Measurements from ENCODE around the gene ATP8A2.
A peak's percentile ranks its signal among the peaks of the same experiment; 100 is the strongest.

ATP8A2 gene

DNA sequence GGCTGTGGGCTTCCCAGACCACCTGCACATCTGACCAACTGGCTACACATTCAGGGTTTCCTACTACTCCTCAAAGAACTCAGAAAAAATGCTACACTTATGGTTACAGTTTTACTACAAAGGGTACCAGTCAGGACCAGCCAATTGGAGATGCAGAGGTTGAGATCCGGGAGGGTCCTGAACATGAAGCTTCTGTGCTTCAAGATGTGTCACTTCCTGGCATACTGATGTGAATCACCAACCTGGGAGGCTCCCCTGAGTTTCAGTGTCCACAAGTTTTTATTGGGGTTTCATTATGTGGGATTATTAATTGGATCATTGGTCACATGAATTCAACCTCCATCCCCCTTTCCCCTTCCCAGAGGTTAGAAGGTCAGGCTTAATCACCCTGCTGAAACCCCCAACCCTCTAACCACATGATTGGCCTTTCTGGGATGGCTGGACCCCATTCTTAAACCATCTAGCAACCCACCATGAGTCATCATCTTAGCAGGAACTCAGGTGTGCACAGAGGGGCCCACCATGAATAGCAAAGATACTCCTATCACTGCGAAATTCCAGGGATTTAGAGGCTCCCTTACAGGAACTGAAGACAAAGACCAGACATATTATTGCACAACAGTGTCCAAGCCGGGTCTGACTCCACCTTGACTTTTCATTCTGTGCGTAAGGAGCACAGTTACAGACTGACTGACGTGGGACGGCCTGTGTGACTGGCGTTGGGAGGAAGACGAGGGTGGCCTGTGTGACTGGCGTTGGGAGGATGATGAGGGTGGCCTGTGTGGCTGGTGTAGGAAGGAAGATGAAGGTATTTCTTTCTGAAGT is 90.7 kb downstream of the ATP8A2 start:
- no peak overlapping the region for H3K4me3 Mint-ChIP-seq
- DNase-seq = no peak
- H3K27ac Mint-ChIP-seq = no peak overlapping the region
- CTCF ChIA-PET = no interaction called here
- H3K27me3 Mint-ChIP-seq = peaks cover 32% of the 10 kb centered on the region
- no peaks in the 10 kb centered on the region for H3K9me3 Mint-ChIP-seq
- H3K4me1 Mint-ChIP-seq = no peaks in the 10 kb centered on the region
- H3K36me3 Mint-ChIP-seq = no peaks in the 10 kb centered on the region

DNA sequence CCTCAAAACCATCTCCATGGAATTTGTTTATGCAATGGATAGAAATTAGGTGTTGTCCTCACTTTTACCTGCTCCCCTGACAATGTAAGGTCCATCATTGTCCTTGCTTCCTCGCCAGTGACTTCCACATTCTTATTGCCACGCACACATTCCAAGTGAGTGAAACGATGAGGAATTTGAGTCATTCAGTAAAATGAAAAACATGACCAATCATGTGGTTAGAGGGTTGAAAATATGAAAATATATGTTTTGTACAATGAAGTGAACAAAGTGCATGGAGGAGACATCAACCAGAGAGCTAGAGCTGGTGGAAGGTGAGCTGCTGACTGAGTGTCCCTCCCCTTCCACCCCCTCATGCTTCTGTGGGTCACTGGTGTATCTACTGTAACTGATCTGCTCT is 91.7 kb downstream of the ATP8A2 start:
- H3K9me3 Mint-ChIP-seq = no peaks in the 10 kb centered on the region
- H3K27ac Mint-ChIP-seq = no peak overlapping the region
- H3K4me3 Mint-ChIP-seq = no peak overlapping the region
- no peaks in the 10 kb centered on the region for H3K36me3 Mint-ChIP-seq
- no peak for DNase-seq
- H3K4me1 Mint-ChIP-seq = no peaks in the 10 kb centered on the region
- CTCF ChIA-PET = no interaction called here
- H3K27me3 Mint-ChIP-seq = peaks cover 41% of the 10 kb centered on the region

DNA sequence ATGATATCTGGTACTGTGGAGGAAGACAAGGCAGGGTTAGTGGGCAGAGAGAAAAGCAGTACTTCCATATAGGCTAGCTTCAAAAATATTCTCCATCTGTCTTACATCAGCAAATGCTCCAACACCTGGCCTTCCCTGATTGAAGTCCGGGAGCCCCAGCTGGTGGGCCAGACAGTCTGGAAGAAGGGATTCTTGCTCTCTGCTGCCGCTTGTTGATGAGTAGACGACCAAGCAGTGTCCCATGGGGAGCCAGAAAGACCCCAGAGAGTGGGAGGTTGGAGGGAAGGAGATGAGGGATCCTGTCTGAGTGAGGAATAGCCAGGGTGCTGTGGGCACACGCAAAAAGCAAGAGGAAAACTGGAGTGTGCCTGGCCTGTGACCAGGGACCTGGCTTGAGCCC is 95.1 kb downstream of the ATP8A2 start:
- Mint-ChIP-seq H3K36me3 (peaks cover 3% of the 10 kb centered on the region), H3K4me3 (no peak overlapping the region), H3K27ac (no peak overlapping the region), H3K27me3 (peaks cover 49% of the 10 kb centered on the region), H3K4me1 (peaks cover 5% of the 10 kb centered on the region), H3K9me3 (no peaks in the 10 kb centered on the region)
- CTCF ChIA-PET = interaction anchor here (0.6 kb wide), 1 partner anchor 151 kb away, joined by 3 read pairs; no protein-coding TSS in a partner anchor
- no peak for DNase-seq

DNA sequence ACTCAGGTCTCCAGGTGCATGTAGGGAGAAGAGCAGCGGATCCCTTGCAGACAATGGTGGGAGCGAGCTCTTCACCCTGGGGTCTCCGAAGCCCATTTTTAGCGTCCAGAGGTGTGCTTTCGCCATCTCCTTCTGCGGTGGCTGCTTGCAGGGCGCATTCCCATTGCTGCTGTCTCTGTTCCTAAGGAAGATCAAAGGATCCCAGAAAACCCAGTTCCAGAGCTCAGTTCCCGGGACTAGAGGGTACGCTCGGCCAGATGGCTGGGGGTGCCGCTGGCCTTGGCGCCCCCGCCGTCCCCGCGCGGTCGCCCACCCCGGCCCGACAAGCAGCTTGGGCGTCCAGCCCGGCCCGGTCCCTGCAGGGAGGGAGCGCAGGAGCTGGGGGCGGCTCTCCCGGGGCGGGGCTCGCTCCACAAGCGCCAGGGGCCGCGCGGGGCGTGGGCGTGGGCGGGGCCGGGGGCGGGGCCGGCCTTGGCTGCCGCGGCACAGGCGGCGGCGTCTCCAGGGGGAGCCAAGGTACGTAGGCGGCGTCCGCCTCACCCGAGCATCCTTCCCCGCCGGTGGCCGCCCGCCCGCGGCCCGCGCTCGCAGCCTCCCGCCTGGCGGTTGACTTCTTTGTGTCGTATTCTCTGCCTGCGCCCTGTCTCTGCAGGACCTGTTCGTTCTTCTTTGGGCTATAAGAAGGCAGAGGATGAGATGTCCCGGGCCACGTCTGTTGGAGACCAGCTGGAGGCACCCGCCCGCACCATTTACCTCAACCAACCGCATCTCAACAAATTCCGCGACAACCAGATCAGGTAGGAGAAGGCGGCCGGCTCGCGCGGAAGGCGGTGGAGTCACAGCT is 96.8 kb downstream of the ATP8A2 start:
- H3K36me3 Mint-ChIP-seq = peaks cover 3% of the 10 kb centered on the region
- no peak overlapping the region for H3K4me3 Mint-ChIP-seq
- DNase-seq = peak; percentile 32
- H3K9me3 Mint-ChIP-seq = no peaks in the 10 kb centered on the region
- H3K27me3 Mint-ChIP-seq = peaks cover 54% of the 10 kb centered on the region
- peaks cover 5% of the 10 kb centered on the region for H3K4me1 Mint-ChIP-seq
- CTCF ChIA-PET = no interaction called here
- no peak overlapping the region for H3K27ac Mint-ChIP-seq

DNA sequence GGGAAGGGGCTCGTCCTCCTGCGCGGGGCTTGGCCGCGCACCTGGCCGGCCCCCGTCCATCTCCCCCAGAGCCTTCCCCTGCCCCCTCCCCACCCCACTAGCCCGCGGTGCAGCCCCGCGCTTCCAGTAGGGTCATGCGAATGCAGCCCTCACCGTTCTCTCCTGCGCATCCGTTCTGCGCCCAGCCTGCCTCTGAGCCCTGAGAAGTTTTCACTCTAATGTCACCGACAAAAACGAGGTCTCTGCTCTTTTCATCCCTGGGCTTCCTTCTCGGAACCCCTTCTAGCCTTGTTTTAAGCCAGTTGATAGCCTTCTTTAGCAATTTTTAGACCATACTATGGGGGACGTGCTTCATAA is 97.4 kb downstream of the ATP8A2 start:
- H3K36me3 Mint-ChIP-seq = peaks cover 3% of the 10 kb centered on the region
- no peak for DNase-seq
- no peak overlapping the region for H3K4me3 Mint-ChIP-seq

DNA sequence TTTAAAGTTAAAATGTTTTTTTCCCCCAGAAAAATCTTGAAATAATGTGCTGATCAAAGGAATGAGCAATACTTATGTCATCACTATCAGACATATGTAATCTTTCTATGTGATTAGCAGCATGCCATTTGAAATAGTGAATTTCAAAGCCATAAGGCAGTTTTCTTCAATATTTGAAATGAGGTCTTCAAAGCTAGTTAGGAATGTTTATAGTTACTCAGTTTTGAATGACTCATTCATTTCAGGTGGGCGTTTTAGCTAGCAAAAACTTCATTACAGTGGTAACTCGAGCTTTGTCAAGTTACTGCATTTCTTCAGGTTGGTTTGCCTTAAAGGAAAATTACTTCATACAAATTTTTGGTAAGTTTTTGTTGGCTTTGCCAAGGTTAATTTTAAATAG is 102.1 kb downstream of the ATP8A2 start:
- no peak overlapping the region for H3K4me3 Mint-ChIP-seq
- CTCF ChIA-PET = no interaction called here
- peaks cover 3% of the 10 kb centered on the region for H3K36me3 Mint-ChIP-seq
- no peak for DNase-seq
- peaks cover 15% of the 10 kb centered on the region for H3K27me3 Mint-ChIP-seq
- H3K27ac Mint-ChIP-seq = no peak overlapping the region
- H3K9me3 Mint-ChIP-seq = no peaks in the 10 kb centered on the region
- H3K4me1 Mint-ChIP-seq = peaks cover 4% of the 10 kb centered on the region

More for the DNA sequence above, 97.4 kb downstream of the ATP8A2 start:
- Mint-ChIP-seq H3K4me1 (peaks cover 5% of the 10 kb centered on the region), H3K27me3 (peaks cover 50% of the 10 kb centered on the region), H3K9me3 (no peaks in the 10 kb centered on the region), H3K27ac (no peak overlapping the region)
- CTCF ChIA-PET = no interaction called here

DNA sequence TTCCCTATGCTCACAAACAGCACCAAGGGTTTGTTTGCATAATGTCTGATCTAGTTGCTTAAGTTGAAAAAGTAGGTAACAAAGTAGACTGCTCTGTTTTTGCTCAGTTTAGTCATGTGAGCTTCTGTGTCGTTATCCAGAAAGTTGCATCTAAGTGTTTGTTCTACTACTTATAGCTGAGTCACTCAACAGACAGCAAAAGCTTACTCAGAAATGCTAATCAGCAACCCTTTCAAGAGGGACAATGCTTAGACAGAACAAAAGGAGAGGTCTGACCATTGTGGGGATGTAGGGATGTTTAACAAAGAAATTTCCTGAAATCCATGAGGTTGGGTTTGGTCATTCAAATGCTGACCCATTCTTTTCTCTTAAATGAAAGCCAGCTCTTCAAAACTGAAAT is 106.4 kb downstream of the ATP8A2 start:
- Mint-ChIP-seq H3K27ac (no peak overlapping the region), H3K36me3 (no peaks in the 10 kb centered on the region), H3K27me3 (peaks cover 4% of the 10 kb centered on the region), H3K4me1 (no peaks in the 10 kb centered on the region), H3K9me3 (peaks cover 6% of the 10 kb centered on the region), H3K4me3 (no peak overlapping the region)
- no peak for DNase-seq
- CTCF ChIA-PET = interaction anchor here (0.6 kb wide), 1 partner anchor 1081 kb away, joined by 3 read pairs; no protein-coding TSS in a partner anchor

DNA sequence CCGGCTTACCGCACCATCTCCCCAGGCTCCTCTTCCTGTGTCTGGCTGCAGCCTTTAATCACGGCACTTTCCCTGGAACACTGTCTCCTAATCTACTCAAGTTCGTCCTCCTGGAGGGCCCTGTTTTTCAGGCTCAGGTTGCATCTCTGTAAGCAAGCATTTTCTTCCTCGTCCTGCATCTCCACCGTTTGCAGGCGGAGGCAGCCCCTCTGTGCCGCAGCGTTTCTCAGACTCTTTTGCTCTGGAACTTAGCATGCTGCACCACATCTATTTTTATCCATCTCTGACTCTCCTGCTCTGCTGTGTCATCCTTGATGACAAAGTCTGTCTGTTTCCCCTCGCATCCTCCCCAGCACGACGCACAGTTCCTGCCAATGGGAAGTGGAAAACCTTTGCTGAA is 117.5 kb downstream of the ATP8A2 start:
- no peaks in the 10 kb centered on the region for H3K36me3 Mint-ChIP-seq
- H3K4me1 Mint-ChIP-seq = no peaks in the 10 kb centered on the region
- no peak overlapping the region for H3K4me3 Mint-ChIP-seq
- no peak for DNase-seq
- CTCF ChIA-PET = no interaction called here
- H3K27ac Mint-ChIP-seq = no peak overlapping the region
- peaks cover 15% of the 10 kb centered on the region for H3K27me3 Mint-ChIP-seq
- H3K9me3 Mint-ChIP-seq = no peaks in the 10 kb centered on the region

DNA sequence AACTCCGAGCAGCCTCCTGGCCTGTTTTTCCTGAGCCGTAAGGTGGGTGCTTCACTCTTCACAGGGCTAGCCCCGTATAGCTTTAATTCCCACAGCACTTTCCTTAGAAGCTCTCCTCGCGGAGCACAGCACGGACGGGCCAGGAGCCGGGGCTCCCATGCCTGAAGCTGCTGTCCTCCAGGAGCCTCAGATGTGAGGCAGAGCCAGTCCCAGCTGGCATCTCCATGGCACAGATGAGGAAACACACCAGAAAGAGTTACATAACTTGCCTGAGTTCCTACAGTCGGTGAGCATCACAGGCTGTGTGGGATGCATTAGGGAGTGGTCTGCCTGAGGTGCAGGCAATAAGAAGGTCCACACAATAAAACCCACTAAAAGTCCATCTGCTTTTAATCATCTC is 118.5 kb downstream of the ATP8A2 start:
- CTCF ChIA-PET = no interaction called here
- no peaks in the 10 kb centered on the region for H3K36me3 Mint-ChIP-seq
- H3K9me3 Mint-ChIP-seq = no peaks in the 10 kb centered on the region
- H3K27ac Mint-ChIP-seq = no peak overlapping the region
- H3K27me3 Mint-ChIP-seq = peaks cover 20% of the 10 kb centered on the region
- no peak overlapping the region for H3K4me3 Mint-ChIP-seq
- DNase-seq = no peak
- no peaks in the 10 kb centered on the region for H3K4me1 Mint-ChIP-seq

DNA sequence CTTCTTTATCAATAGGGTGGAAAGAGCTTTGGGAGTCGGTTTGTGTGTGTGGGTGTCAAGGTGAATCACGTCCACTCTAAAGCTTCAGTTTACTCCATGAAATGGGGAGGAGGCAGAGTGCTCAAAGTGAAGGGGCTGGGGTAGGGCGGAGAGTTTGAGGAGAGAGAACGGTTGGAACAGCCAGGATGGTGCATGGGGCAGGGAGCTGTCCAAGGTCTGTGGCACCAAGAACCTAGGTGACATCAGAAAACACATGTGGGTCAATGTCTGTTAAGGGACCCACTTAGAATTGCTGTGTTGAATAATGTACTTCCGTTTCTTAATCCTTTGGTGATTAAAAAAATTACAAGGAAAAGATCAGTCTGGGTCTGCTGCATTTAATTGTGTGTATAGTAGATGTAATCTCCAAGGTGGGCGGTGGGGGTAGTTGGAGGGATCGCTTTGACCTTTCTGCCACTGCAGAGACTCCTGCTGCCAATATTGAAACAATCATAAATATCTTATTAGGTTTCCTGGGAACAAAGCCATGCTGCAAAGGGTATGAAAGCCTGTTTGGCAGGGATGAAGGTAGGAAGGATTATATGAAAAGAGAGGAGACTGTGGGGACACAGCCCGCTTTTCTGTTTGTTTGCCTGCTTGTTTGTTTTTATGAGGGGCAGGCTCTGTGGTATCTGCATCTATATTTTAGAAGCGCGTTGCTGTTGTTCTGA is 122.3 kb downstream of the ATP8A2 start:
- no peaks in the 10 kb centered on the region for H3K4me1 Mint-ChIP-seq

DNA sequence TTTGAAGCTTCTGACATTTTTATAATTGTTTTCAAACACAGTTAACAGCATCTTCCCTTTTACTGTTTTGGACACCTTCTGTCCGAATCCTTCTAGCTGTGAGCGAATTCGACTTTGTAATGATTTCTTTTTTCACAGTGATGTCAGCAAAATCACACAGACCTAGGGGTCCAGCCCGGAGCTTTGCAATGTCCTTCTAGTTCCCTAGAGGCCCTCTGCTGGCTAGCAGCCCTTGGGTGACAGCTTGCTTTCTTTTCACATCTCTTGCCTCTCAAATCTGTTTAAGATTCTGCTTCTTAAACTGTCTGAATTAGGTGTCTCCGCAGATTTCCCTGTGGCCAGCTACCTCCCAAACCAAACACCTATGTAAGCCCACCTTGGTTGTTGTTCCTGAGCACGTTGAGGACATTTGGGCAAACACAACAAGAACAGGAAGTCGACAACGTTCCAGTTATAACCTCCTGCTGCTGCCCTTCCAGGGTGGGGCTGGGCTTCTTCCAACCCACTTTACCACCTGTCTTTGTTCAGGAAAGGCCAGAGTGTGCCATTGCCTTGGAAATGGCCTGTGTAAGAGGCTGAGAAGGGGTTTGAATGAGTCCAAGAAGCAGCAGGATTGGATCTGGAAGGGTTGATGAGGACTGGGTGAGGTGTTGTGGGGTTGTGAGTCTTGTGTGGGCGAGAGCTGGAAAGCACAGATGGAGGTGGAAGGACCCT is 123.1 kb downstream of the ATP8A2 start:
- H3K4me1 Mint-ChIP-seq = no peaks in the 10 kb centered on the region
- no peaks in the 10 kb centered on the region for H3K36me3 Mint-ChIP-seq
- H3K9me3 Mint-ChIP-seq = no peaks in the 10 kb centered on the region
- H3K27ac Mint-ChIP-seq = no peak overlapping the region
- no peak for DNase-seq
- CTCF ChIA-PET = no interaction called here
- H3K4me3 Mint-ChIP-seq = no peak overlapping the region
- peaks cover 20% of the 10 kb centered on the region for H3K27me3 Mint-ChIP-seq

More for the DNA sequence above, 122.3 kb downstream of the ATP8A2 start:
- H3K27me3 Mint-ChIP-seq = peaks cover 23% of the 10 kb centered on the region
- no peaks in the 10 kb centered on the region for H3K9me3 Mint-ChIP-seq
- peak overlapping the region; percentile 5 for H3K27ac Mint-ChIP-seq
- no peak overlapping the region for H3K4me3 Mint-ChIP-seq
- no peak for DNase-seq
- CTCF ChIA-PET = no interaction called here
- no peaks in the 10 kb centered on the region for H3K36me3 Mint-ChIP-seq

DNA sequence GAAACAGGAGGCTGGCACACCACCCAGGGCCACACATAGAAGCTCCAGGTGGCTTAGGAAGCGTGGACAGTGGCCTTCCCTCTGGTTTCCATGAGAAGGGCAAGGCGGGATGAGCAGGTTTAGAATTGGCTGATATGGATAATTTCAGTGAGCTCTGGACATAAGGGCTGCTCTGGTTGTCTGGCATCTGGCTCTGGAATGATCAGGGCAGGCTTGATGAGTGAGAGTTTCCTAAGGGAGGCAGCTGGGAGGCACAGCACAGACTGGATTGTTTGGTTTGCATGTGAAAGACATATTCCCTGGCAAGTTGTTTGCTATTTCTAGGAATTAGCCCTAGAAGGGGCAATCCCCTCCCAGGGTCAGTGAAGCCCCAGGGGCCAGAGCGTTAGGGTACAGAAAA is 129.5 kb downstream of the ATP8A2 start:
- Mint-ChIP-seq H3K27ac (no peak overlapping the region), H3K4me1 (no peaks in the 10 kb centered on the region), H3K9me3 (no peaks in the 10 kb centered on the region), H3K36me3 (no peaks in the 10 kb centered on the region), H3K4me3 (no peak overlapping the region), H3K27me3 (peaks cover 6% of the 10 kb centered on the region)
- no peak for DNase-seq
- CTCF ChIA-PET = interaction anchor here (1.3 kb wide), 1 partner anchor 9 kb away, joined by 3 read pairs; no protein-coding TSS in a partner anchor

DNA sequence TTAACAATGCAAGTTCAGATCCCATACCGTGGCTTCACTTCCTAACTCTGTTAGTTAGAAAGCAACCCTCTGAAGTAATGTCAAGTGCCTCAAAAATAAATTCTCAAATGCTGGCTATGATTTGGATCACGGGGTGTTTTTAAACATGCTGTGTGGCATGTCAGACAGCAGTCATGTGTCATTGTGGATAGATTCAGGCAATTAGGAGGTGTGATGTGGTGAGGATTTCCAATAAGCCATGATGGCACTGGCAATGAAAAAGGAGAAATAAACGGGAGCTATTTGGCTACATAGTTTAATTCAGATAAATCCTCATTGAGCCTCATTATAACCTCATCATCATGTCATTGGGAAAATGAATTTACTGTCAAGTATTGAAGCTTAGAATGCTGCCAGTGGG is 130.3 kb downstream of the ATP8A2 start:
- Mint-ChIP-seq H3K27ac (no peak overlapping the region), H3K4me3 (no peak overlapping the region), H3K9me3 (no peaks in the 10 kb centered on the region), H3K36me3 (no peaks in the 10 kb centered on the region), H3K4me1 (no peaks in the 10 kb centered on the region), H3K27me3 (peaks cover 3% of the 10 kb centered on the region)
- CTCF ChIA-PET = interaction anchor here (1.3 kb wide), 1 partner anchor 8 kb away, joined by 3 read pairs; no protein-coding TSS in a partner anchor
- no peak for DNase-seq

DNA sequence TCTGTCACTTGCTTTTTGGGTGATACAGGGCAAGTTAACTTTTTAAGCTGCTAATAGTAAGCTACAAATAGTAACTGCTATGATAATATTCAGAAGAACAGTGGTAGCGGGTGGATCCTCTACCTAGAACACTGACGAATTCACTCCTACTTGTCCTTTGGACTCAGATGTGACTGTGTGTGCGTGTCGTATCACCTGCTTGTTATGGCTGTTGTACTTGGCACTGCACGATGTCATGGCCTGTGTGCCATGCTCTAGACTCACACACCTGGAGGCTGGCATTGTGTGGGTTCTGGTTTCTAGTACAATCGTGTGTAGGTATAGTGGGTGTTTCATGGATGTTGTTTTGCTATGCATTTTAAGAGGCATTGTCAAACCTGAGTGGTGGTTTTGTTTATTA is 130.8 kb downstream of the ATP8A2 start:
- Mint-ChIP-seq H3K4me3 (no peak overlapping the region), H3K27me3 (peaks cover 3% of the 10 kb centered on the region), H3K4me1 (no peaks in the 10 kb centered on the region), H3K9me3 (no peaks in the 10 kb centered on the region), H3K36me3 (no peaks in the 10 kb centered on the region), H3K27ac (no peak overlapping the region)
- CTCF ChIA-PET = no interaction called here
- DNase-seq = no peak

Measured in activated naive CD4-positive, alpha-beta T cell treated with anti-CD3 and anti-CD28 coated beads, Interleukin-2, amount 10 ng/mL, durations not matched to agents 7 days and 5 days (primary cell).